Endometrial microvascular endothelial cells (primary cell): Measurements from ENCODE around the gene SEMA3C. TPM values are rescaled to one million over a fixed set of nuclear protein-coding genes. Genes with fewer than 3 reads are reported as not detected.

ENCODE experiments used
- in situ Hi-C: cut with HindIII; loops from 2 replicates; pipeline ENCODE4 v1.10.0; 2017; ENCODE audit warnings: low sequenced_read_pairs, low pct_unique_long_range_greater_than_20kb; ENCODE audit errors: inconsistent ontology term
- total RNA-seq: library from RNA; depleted of rRNA; stranded (reverse); fragments of >200 nt; gene quantifications from one replicate; pipeline ENCODE4 v1.2.3, GENCODE V29; 2015; ENCODE audit errors: inconsistent ontology term

Gene SEMA3C
- total RNA-seq, 1 donor from 2014 or later = 4.3 TPM

DNA sequence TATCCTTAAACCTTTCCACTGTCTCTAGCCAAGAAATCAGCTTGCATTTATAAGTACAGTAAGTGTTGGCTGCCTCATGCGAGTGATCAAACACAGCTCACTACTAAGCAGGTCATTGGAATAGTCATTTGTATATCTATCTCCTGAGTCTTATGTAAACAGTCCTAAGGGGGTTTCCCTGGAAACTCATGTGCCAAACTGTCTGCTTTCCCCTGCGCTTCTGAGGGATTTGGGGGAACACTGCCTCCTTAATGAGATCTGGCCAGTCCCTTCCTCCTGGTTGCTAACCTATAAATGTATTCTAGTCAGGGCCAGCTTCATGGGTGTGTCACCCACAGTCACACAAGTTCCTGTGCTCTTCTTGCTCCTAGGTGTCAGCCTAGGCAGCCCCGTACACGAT lies 147.3 kb downstream of the SEMA3C start:
- in situ Hi-C loops = no loop called here

DNA sequence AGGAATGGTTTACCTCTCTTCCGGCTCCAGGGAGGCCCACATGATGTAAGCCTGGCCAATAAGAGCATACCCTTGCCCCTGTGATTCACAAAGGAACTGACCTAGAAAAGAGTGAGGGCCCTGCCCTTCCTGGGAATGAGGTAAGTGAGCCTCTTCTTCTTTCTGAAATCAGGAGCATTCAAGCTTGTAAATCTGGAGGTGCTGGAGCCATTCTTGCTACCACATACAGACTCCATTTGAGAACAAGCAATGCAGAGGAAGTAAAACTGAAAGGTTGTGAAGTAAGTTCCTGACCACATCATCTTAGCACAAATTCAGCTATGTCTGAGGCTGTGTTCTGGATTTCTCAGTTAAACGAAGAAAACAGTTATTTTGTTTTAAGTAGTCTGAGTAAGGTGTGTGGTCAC lies 148.2 kb downstream of the SEMA3C start:
- in situ Hi-C loops = no loop called here

DNA sequence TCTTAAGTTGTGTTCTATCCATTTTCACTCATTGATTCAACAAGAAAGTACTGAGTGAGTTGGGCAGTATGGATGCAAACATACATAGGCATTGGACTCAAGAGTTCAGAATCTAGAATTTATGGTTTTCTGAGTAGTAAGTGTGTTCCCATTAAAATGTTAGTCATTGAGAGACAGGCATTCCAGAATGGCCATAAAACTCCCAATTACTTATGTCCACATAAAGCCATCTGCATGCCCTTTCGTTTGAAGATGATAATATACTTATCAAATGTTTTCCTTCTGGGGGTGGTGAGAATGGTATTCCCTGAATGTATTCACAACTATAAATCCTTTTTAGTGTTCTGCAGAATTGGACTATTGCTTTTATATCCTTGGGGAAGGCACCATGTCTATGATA lies 148.8 kb downstream of the SEMA3C start:
- in situ Hi-C loops = no loop called here

DNA sequence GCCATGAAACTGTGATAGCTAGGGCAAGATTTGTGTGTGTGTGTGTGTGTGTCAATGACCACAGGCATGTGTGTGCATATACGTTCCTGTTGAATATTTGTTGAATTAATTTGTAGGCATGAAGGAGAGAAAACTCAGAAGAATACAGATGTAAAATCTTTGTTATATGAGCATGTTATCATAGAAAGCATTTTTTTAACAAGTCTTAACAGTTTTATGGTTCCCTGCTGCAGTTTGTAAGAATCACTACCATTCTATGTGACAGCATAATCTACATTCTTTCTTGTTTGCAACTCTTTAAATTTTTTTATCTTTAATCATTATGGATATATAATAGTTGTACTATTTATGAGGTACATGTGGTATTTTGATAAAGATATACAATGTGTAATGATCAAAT lies 150.1 kb downstream of the SEMA3C start:
- in situ Hi-C loops = no loop called here

DNA sequence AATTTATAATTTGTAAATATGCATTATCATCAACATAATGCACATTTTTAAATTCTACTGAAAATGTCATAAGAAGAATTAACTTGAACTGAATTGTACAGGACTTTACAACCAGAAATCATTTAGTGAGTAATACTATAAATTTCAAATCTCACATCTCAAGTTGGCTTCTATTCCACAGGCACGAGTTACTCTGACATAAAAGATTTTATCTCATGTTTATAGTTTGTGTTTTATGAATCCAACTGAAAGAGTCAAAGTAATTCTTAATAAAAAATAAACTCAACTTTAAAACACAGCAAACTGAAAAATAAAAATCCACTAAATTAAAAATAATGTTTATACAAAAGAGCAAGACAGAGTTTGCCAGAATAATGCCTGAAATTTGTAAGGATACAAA lies 151.2 kb downstream of the SEMA3C start:
- in situ Hi-C loops = no loop called here

DNA sequence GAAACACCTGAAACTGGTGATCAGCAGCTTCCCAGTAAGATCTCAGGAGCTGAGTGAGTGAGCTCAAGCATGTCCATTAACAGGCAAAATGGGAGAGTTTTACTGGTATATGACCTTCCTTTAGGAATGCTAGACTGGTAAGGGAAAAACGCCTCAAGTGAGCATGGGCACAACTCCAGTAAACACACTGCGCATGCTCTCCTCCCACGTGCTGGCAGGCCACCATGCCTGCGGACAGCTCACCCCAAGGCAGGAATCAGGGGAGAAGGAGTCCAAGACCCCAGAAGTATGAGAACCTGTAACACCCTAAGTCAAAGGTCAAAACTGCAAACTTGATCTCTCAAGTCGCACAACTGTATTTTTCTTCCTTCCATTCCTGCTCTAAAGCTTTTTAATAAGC lies 152.1 kb downstream of the SEMA3C start:
- in situ Hi-C loops = no loop called here

DNA sequence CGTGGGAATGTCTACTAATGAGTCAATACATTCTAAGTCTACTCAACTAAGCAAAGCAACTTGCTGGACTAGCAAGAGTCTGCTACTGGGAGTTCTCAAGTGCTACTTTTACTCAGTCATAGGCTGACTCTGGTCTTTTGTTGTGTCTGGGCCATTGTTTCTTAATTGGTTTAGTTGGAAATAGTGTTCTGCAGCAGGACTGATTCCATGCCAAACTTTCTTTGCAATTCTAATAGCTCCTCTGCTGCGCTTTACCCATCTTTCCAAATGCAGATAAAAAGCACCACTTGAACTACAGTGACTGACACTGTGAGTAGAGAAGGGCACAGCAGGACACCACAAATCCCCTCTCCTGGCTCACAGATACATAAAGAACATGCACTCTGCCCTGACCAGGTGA lies 154.7 kb downstream of the SEMA3C start:
- in situ Hi-C loops = no loop called here

DNA sequence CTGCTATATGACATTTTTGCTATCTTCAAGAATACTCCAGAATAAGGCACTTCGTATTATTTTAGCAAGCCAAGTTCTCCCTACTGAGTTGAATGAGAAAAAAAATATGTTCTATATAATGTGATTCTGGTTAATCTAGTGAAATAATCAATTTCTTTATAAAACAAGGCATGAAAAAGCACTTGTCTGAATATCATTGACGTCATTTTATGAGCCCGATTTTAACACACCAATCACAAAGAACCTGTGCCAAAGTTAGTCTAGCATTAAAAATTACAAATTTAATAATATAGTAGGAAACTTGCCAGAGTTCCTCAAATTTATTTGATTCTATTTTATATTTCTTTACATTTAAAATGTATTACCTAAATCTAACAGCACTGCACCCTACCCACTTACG lies 155.1 kb downstream of the SEMA3C start:
- in situ Hi-C loops = no loop called here

DNA sequence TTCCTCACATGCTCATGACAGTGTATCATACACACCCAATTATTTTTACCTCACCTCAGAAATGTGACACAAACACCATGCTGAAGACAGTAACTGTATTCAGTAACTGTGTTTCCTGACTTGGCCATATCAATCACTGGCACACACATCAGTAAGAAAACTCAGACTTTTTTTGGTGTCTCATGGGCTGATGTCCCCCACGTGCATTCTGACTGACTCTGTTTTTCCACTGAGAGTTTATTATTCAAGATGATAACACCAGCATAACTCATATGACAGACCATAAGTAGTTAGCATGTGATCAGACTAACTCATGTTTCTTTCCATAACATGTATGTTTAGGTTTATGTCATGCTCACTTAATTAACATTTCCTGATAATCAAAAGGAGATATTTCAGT lies 155.6 kb downstream of the SEMA3C start:
- in situ Hi-C loops = no loop called here

DNA sequence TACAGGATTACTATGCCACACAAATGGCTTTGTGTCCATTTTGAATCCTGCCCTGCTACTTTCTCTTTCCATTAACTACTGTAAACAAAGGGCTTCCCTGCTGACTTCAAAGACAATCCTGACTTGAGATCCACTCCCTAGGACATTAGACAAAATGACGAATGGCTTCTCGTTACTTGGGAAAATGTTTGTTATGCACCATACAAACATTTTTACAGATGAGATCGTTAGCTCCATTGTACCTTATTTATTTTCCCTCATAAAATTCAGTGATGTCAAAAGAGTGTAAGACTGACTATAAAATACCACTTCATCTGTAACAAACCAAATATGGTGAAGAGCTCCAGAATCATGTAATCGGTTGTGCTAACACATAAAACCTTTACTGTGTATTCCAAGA lies 158.6 kb downstream of the SEMA3C start:
- in situ Hi-C loops = no loop called here

DNA sequence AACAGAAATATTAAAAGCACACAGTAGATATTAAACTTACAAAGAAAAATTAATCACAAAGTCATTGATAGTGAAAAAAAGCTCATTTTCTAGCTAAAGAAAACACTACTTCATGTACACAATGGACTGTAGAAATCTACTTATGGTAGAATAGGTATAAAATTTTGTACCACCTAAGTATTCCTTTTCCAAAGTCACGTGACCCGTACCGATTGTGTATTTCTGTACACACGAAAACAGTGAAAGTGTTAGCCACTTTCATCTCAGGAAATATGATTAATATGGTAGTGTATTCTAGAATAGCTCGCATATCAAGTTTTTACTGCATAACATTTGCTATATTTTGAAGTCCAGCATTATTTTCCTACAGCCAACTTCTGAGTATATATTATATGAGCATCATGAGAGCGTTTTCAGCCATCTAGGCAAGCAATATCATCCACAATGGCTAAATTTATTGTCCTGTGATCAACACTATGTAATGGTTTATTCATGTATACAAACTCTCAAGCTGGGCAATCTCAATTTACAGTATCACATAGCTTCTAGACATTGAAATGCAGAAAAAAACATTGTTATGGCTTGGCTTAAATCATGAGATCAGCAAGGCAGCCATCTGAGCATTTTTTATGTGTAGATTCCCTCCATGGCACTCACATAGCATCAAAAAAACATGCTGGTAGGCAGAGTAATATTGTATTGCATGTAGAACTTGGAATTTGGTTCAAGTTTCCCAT lies 165.7 kb downstream of the SEMA3C start:
- in situ Hi-C loops = no loop called here

DNA sequence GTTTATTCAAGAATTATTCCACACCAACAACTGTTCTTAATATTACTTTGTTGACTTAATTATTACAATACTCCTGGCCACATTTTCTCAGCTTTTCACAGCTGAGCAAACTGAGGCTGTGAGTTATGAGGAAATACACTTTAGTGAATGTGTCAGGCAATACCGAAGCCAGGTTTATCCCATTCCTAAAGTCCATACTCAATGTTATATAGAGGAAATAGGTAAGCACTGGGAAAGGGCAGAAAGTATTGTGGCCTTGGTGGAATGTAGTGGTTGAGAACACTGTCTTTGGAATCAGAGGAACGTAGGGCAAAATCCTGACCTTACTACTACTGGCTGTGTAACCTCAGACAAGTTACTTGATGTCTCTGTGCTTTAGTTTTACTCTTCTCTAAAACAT lies 169.6 kb downstream of the SEMA3C start:
- in situ Hi-C loops = no loop called here

DNA sequence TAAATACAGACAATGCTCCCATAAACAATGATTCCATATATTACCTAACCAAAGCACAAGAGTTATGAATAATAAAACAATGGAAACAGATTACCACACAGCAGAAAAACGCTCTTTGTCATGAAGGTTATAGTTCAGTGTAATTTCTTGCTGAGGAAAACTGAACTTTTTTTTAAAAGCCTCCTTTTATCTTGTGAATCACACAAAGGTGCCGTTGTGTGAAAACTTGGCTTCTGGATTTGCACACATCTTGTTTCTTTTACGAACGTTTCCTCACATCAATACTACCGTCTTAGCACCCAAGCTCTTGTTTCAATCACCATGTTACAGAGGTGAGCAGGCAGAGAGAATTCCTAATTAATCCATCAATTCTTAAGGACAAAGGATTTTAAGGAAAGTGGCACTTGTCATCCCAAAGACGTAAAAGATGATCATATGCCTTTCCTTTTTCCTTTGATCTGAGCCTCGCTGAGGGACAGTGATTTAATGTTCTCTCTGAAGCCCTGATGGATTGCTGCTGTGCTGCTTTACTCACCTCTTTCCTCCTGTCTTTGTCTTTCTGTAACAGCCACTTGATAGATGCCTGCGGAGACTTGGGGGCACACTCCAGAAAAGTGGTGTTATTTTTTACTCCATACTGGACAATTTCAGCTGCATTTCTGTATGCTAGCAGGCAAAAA lies 170.3 kb downstream of the SEMA3C start:
- in situ Hi-C loops = no loop called here

DNA sequence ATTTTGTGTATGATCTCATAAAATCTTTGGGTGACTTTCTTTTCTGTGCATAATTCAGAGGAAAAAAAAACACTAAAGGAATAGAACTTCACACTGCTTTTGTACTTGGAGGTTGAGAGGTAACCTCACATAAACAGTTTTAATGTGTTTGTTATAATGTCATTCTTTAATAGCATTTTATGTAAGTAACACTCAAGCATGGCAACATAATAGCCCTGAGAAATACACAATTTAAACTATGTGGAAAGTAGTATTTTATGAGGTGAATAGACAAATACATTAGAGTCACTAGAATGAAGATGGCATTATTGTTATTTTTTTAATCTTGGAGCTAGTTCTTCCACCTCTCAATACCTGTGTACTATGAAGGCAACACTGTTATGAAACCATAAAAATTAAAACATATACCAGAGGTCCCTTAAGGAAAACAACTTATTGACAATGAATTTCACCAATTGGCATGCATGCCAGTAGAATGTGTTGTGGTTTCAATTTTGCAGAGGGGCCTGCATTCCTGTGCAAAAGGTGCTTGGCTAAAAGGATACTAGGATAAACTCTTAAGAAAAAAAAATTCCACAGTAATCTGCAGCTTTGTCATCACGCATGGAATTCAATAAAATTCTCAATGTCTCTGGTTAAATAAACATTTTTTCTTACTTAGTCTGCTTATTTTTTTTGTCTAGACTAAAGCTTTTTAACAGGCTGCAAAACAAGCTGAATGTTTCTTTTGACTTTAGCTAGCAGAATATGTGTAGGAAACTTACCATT lies 177.9 kb downstream of the SEMA3C start:
- in situ Hi-C loops = no loop called here

DNA sequence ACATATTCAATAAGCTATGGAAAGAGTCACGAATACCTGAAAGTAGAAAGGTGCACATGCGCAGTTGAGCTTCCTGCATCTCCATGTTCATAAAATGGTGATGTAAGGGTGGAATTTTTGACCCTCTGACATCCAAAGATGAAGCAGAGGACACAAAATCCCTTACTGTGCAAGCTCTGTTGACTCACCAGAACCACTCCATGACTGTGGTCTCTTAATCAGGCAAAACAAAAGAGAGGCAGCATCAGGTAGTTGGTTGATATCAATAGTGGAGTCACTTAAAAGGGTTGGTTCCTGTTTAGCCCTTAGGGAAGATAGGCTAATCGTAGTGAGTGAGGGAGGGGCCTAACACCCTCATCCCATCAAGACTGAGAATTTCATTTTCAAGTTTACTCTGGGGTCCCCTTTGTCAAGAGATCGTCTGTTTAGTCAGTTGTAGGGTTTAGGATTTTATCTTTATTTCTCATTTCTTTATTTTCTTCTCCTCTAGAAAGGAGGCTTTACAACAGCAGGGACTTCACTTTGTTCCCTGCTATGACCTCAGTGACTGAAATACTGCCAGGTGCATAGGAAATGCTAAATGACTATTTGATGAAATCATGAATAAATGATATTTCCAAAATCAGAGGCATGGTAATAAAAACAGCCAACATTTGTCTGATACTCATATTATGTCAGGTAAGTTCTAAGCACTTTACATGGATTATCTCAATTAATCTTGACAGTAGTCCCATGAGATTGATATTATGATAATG lies 182.3 kb downstream of the SEMA3C start:
- in situ Hi-C loops = no loop called here

DNA sequence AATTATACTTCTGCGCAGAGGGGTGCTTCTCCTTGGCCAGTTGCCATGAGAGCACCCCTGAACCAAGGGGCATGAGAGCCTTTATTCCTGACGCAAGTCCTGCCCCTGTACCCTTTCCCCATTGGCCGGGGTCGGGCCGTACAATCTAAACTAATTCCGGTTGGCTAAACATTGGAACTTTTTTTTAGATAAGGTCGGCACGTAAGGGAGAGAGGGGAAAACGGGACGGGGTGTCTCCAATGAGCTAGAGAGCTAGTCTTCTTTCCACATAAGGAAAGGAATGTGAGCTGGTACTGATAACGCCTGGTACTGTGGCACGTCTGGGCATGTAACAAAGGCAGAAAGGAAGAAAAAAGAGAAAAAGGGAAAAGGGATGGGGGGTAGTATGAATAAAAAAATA lies 183.5 kb downstream of the SEMA3C start:
- in situ Hi-C loops = no loop called here

DNA sequence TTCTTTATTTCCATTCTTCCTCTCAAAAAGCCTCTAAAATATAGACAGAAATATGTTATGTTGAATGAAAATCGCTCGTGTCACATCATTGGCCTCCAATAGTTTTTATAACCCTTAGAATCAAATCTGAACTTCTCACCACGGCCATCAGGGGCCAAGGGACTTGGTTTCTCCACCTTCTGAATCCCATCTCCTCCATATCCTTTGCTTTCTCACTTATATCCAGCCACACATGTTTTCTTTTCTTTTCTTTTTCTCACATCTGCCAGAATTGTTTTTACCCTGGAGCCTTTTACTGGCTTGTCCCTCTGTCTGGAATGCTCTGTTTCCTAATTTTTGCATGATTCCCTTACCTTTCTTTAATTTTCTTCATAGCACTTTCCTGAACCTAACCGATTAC lies 184.8 kb downstream of the SEMA3C start:
- in situ Hi-C loops = no loop called here

DNA sequence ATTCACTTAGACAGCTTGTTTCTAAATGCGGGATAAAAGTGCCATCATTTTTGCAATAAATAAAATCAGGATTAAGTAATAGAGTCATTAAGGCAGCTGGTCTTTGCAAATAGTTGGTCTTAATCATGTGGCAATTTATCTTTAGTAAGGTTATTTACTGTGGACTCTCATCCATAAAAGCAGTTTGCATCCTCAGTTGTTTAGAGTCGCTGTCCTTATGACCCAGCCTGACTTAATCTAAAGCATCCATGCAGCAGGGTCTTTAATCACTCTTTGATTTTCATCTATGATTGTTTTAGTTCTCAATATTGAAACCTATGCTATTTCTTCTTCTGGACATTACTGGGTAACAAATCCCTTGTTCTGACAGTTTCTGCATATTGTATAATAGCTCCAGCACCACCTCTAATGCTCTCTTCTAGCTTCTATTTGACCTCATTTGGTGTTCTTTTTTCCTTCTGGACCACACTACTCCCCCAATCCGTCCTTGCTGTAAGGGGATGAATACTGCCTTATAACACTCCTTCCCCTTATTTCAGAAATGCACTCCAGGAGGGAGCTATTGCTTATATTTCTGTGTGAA lies 185.4 kb downstream of the SEMA3C start:
- in situ Hi-C loops = no loop called here

DNA sequence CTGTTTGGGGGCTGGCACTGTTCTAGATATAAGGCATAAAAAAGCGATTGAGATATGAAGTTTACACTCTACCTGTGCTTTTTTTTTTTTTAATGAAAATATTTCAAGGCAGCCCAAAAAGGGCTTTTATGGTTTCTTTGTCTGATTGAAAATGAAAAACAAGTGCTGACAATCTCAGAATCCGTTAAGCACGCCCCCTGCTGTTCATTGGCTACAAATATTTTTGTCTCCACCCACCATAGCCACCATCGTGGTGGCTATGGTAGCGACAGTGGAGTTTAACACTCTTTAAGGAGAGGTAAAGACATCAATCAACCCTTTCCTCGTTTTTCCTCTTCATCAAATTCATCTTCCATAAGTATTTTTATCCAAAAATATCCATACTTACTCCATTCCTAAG lies 186.2 kb downstream of the SEMA3C start:
- in situ Hi-C loops = no loop called here
